ENCODE results near the gene UBE2L3. TPM values are rescaled to one million over a fixed set of nuclear protein-coding genes. Genes with fewer than 3 reads are reported as not detected.

UBE2L3 gene
- total and polyA plus RNA-seq, 2 of the 8 experiments (the other 6 are each of a cell fraction or from before 2014, with no cell fraction given), result 63.5 to 90.0 TPM

DNA sequence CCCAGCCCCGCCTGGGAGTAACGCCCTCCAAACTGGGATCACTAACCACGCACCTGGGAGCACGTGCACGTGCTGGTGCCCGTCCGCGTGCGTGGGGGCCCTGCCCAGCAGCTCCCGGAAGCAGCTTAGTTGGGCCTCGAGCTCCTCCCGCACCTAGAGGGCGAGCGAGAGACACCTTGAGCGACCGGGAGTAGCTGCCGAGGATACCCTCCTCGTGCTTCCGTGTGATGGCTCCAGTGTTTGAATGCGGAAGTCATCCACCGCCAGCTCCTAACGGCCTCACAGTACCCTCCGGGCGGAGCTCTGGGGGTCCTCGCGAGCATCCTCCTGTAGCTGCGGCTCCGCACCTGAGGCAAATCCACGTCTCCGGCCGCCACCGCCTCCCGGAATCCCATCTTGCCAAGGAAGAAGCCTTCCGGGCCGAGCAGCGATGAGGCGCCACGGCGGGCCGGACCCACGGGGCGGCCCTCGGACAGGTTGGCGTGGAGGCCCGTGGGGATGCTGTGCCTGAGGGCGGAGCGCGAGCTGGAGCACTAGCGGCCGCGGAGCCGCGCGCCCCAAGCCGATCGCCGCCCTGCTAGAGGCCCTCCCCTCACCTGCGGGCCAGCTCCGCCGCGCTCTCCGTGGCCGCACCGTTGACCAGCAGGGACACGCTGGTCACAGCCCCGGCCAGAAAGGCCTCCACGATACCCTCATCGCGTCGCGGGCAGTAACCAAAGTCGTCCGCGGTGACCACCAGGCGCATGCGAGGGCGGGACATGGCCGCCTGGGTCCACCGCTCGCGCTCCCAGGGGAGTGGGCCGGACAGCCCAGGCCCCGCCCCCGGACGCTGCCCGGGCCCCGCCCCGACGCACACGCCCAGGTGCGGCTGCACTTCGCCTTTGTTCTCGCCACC is 62.0 kb downstream of the UBE2L3 start, which contains the start of gene YDJC:
TSS of gene YDJC (minus strand) at position 768 of the 895 bp plus-strand sequence. CDS start at position 760, 8 bp downstream.
- Histone ChIP-seq H4K8ac (ENCODE audit: extremely low read depth, insufficient read depth, low read length) (peak within 1 kb of the TSS; percentile 97), H3K4me2 (ENCODE audit: insufficient read depth in 1 of 2, low read depth in 2 of 2, low read length in 2 of 2) (peak within 1 kb of the TSS; percentile 2 to 83; a peak in 3 of 4 replicates), H3K23me2 (ENCODE audit: low read depth, low read length) (no peaks in the 10 kb centered on the region; the same call in 1 of the 2 replicates), H3K14ac (ENCODE audit: insufficient read length) (no peak within 1 kb of the TSS), H3K27me3 (replicated peaks in 1 of 4; ENCODE audit: control insufficient read depth in 3 of 4, extremely low read depth in 1 of 4, insufficient read depth in 3 of 4, low read length in 3 of 4) (no peaks in the 10 kb centered on the region; a peak in 2 of 7 replicates), H2BK120ac (replicated peaks; ENCODE audit: low read depth, low read length) (peak within 1 kb of the TSS; percentile 43), H3K9ac (replicated peaks in 1 of 4; ENCODE audit: extremely low read depth in 1 of 4, low read depth in 3 of 4, low read length in 3 of 4) (peak within 1 kb of the TSS; percentile 23 to 96 (median 92)), H3K4me3 (ENCODE audit: extremely low read depth in 1 of 4, insufficient read depth in 2 of 4, low read depth in 3 of 4, low read length in 4 of 4) (peak within 1 kb of the TSS; percentile 52 to 95 (median 86)), H2BK15ac (ENCODE audit: low read length) (no peak within 1 kb of the TSS), H2BK12ac (ENCODE audit: low read depth, low read length) (peak within 1 kb of the TSS; percentile 43; the same call in 1 of the 2 replicates), H3K4ac (replicated peaks; ENCODE audit: insufficient read length, low read depth, low read length) (peak within 1 kb of the TSS; percentile 97), H4K20me1 (replicated peaks in 1 of 2; ENCODE audit: control insufficient read depth in 1 of 2, insufficient read depth in 2 of 2, low read length in 2 of 2) (peaks cover 9 to 21% of the 10 kb centered on the region in 2 experiments), H3K79me1 (ENCODE audit: low read depth, low read length) (0 out of 2 replicates have a peak, but pooled peaks cover 4% of the 10 kb centered on the region), H2BK5ac (ENCODE audit: low read depth, low read length) (peak within 1 kb of the TSS; percentile 94), H3K79me2 (ENCODE audit: control insufficient read depth in 1 of 2, insufficient read depth in 2 of 2, low read length in 2 of 2) (peaks cover 0 to 12% of the 10 kb centered on the region in 2 experiments; a peak in 1 of 4 replicates), H2AK5ac (ENCODE audit: low read depth, low read length) (no peak within 1 kb of the TSS), H2BK20ac (ENCODE audit: low read length) (no peak within 1 kb of the TSS), H3K4me1 (replicated peaks in 1 of 4; ENCODE audit: control insufficient read depth in 3 of 4, insufficient read depth in 4 of 4, low read length in 3 of 4) (peaks cover 0 to 3% (median 2%) of the 10 kb centered on the region in 4 experiments; a peak in 2 of 7 replicates), H4K5ac (ENCODE audit: insufficient read length, low read depth, low read length) (peak within 1 kb of the TSS; percentile 96), H3K23ac (ENCODE audit: insufficient read length) (no peak within 1 kb of the TSS), H3K27ac (ENCODE audit: low read depth, low read length) (peak within 1 kb of the TSS; percentile 77; the same call in 1 of the 2 replicates), H3K18ac (ENCODE audit: extremely low read depth, low read length) (peak within 1 kb of the TSS; percentile 63), H4K91ac (replicated peaks; ENCODE audit: insufficient read length, low read length) (peak within 1 kb of the TSS; percentile 97), H3K9me3 (ENCODE audit: insufficient read depth in 2 of 2, low read depth in 1 of 2, low read length in 1 of 2) (no peaks in the 10 kb centered on the region; a peak in 1 of 4 replicates), H2AFZ (ENCODE audit: low read length) (no peak within 1 kb of the TSS), H3K36me3 (ENCODE audit: control insufficient read depth in 2 of 4, insufficient read depth in 4 of 4, low read length in 3 of 4) (peaks cover 0 to 7% (median 3%) of the 10 kb centered on the region in 4 experiments; a peak in 2 of 8 replicates), H3K56ac (replicated peaks; ENCODE audit: insufficient read length, low read depth, low read length) (peak within 1 kb of the TSS; percentile 69)
- ChIA-PET POLR2A (ENCODE audit: partially characterized antibody) (interaction anchor here (0.7 to 10.2 kb wide), 13 partner anchors 8 to 62 kb away, joined by 3 to 74 read pairs (median 5); partner anchors contain the start of genes SDF2L1 and UBE2L3), CTCF (ENCODE audit: partially characterized antibody) (interaction anchor here (0.5 to 24.1 kb wide), 21 partner anchors 9 to 218 kb away, joined by 3 to 499 read pairs (median 7); partner anchors contain the start of genes CCDC116 and SDF2L1)
- WGBS, 2 experiments (ENCODE audit: extremely low coverage in 1 of 2, insufficient coverage in 1 of 2, insufficient read length in 1 of 2, insufficient replicate concordance in 2 of 2, low coverage in 1 of 2, low lambda C conversion rate in 2 of 2, missing lambda C conversion rate in 1 of 2), result 4% methylated on average over 74 of the region's 93 CpGs; no CpG with 5 or more reads in 1 of the 2 experiments
- DNase-seq (ENCODE audit: low read depth in 1 of 2, low spot score in 2 of 2), result peak; percentile 82 to 96
- no peak for FAIRE-seq
- TF ChIP-seq RNF2 (IDR thresholded peaks at IDR 0.05; ENCODE audit: borderline replicate concordance, low read depth, low read length, missing control alignments, poor library complexity, severe bottlenecking) (no peak), KDM4A (IDR thresholded peaks at IDR 0.05; ENCODE audit: low read depth, low read length, severe bottlenecking) (peak; percentile 85), GABPA (IDR thresholded peaks at IDR 0.05; ENCODE audit: borderline replicate concordance, insufficient read depth, low read length) (peak; percentile 71; the same call in 1 of the 2 replicates), SP2 (IDR thresholded peaks at IDR 0.05; ENCODE audit: low read length) (no peak), POLR2A (IDR thresholded peaks at IDR 0.05; ENCODE audit: control extremely low read depth in 1 of 2, low read depth in 2 of 2, low read length in 2 of 2) (peak in 1 of 2 experiments; percentile 82; a peak in 2 of 3 replicates), BACH1 (IDR thresholded peaks at IDR 0.05; ENCODE audit: low read length) (peak; percentile 38; the same call in 1 of the 2 replicates), GTF2F1 (IDR thresholded peaks at IDR 0.05; ENCODE audit: borderline replicate concordance, low read depth, low read length) (no peak)
- TF ChIP-seq, protein P1, sequence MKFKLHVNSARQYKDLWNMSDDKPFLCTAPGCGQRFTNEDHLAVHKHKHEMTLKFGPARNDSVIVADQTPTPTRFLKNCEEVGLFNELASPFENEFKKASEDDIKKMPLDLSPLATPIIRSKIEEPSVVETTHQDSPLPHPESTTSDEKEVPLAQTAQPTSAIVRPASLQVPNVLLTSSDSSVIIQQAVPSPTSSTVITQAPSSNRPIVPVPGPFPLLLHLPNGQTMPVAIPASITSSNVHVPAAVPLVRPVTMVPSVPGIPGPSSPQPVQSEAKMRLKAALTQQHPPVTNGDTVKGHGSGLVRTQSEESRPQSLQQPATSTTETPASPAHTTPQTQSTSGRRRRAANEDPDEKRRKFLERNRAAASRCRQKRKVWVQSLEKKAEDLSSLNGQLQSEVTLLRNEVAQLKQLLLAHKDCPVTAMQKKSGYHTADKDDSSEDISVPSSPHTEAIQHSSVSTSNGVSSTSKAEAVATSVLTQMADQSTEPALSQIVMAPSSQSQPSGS (IDR thresholded peaks at IDR 0.05; ENCODE audit: low read length), result no peak
